Measurements from ENCODE around the gene STRN3. TPM values are rescaled to one million over a fixed set of nuclear protein-coding genes. Genes with fewer than 3 reads are reported as not detected.
"Not testable (repeated sequence)": the region's sequence is repeated elsewhere in the genome, so short reads cannot be mapped to it uniquely, and the experiment has no call there.

Gene STRN3
- total and polyA plus RNA-seq, 7 donors, result 13.9 to 79.7 (median 64.9) TPM

DNA sequence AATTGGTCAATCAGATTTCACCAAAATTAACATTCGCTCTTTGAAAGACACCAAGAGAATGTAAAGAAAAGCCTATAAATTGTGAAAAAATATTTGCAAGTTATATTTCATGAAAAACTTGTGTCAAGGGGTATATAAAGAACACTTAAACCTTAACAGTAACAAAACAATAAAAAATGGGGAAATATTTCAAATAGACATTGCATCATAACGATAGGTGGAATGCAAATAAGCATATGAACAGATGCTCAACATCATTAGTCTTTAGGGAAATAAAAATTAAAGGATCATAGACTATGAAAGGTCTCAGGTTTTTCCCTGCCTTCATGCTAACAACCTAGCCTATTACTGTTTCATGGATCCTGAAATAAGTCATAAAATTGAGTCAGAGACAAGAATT is 87.6 kb downstream of the STRN3 start:
- Histone ChIP-seq H3K27ac (no peak overlapping the region), H3K4me3 (no peak overlapping the region), H3K36me3 (peaks cover 0 to 27% (median 2%) of the 10 kb centered on the region in 4 donors), H3K4me1 (peaks cover 0 to 13% (median 5%) of the 10 kb centered on the region in 4 donors), H3K27me3 (no peaks in the 10 kb centered on the region), H3K9me3 (no peaks in the 10 kb centered on the region)
- intact Hi-C loops (cut with DNase I), result no loop called here
- TF ChIP-seq POLR2AphosphoS5 (IDR thresholded peaks at IDR 0.05) (no peak), EP300 (IDR thresholded peaks at IDR 0.05) (no peak), POLR2A (IDR thresholded peaks at IDR 0.05) (no peak)
- TF ChIP-seq, protein P1, sequence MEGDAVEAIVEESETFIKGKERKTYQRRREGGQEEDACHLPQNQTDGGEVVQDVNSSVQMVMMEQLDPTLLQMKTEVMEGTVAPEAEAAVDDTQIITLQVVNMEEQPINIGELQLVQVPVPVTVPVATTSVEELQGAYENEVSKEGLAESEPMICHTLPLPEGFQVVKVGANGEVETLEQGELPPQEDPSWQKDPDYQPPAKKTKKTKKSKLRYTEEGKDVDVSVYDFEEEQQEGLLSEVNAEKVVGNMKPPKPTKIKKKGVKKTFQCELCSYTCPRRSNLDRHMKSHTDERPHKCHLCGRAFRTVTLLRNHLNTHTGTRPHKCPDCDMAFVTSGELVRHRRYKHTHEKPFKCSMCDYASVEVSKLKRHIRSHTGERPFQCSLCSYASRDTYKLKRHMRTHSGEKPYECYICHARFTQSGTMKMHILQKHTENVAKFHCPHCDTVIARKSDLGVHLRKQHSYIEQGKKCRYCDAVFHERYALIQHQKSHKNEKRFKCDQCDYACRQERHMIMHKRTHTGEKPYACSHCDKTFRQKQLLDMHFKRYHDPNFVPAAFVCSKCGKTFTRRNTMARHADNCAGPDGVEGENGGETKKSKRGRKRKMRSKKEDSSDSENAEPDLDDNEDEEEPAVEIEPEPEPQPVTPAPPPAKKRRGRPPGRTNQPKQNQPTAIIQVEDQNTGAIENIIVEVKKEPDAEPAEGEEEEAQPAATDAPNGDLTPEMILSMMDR (IDR thresholded peaks at IDR 0.05), result no peak
- DNase-seq, result no peak
- 89% methylated on average over 2 of the region's 2 CpGs for WGBS, 2 donors

DNA sequence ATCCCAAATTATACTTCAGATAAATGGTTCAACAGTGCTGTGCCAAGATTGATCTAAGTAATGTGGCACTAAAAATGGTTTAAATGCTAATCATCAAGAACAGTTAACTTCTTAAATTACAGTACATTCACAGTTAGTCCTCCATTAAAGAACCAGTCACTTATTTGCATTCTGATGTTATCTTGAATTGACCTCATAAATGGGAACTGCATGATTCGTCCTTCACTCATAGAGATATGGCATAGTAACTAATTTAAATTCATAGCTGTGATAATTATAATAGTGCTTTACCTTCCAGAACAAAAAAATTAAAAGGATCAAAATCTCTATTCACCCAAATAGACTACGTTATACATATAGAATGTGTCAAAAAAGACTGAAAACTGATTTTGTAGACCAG is 90.7 kb downstream of the STRN3 start:
- TF ChIP-seq POLR2AphosphoS5 (IDR thresholded peaks at IDR 0.05) (no peak), POLR2A (IDR thresholded peaks at IDR 0.05) (no peak), EP300 (IDR thresholded peaks at IDR 0.05) (no peak)
- TF ChIP-seq, protein P1 (IDR thresholded peaks at IDR 0.05), result no peak
- 63 to 84% methylated on average over 2 of the region's 2 CpGs for WGBS, 2 donors
- intact Hi-C loops (cut with DNase I), result no loop called here

DNA sequence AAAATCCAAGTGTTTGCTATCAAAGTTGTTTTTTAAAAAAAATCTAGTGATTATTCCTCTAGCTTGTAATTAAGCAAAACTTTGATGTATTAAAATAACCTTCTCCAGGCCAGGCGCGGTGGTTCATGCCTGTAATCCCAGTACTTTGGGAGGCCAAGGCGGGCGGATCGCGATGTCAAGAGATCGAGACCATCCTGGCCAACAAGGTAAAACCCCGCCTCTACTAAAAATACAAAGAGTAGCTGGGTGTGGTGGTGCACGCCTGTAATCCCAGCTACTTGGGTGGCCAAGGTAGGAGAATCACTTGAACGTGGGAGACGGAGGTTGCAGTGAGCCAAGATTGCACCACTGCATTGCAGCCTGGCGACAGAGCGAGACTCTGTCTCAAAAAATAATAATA is 92.2 kb downstream of the STRN3 start:
- intact Hi-C loops (cut with DNase I); DNase-seq; H3K9me3 ChIP-seq; H3K4me3 ChIP-seq; H3K27ac ChIP-seq; H3K27me3 ChIP-seq: not testable (repeated sequence)
- Histone ChIP-seq H3K4me1 (peaks cover 0 to 26% (median 4%) of the 10 kb centered on the region in 4 donors), H3K36me3 (peaks cover 0 to 40% (median 2%) of the 10 kb centered on the region in 4 donors)
- WGBS, 2 donors, result 97 to 98% methylated on average over 13 of the region's 13 CpGs

More for the DNA sequence above, 90.7 kb downstream of the STRN3 start:
- Histone ChIP-seq H3K4me3 (no peak overlapping the region), H3K36me3 (peaks cover 0 to 40% (median 2%) of the 10 kb centered on the region in 4 donors), H3K27me3 (no peaks in the 10 kb centered on the region), H3K9me3 (no peaks in the 10 kb centered on the region), H3K27ac (no peak overlapping the region), H3K4me1 (peaks cover 0 to 22% (median 7%) of the 10 kb centered on the region in 4 donors)
- DNase-seq, result no peak

DNA sequence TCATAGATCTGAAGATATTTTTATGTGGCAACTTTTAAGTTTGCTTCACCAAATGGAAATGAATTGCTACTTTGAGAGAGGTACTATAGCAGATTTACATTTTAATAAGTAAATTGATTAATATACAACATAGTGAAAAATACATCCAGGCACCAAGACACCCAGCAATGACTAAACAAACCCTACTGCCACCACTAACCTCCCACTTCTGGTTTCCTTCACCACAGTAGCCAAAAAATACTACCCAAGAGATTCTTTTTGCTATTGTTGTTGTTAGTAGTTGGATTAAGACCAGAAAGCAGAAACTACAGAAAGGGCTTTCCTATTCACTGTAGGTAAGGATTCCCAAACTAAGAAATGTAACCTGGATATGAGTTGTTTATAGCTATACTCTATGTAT is 97.7 kb downstream of the STRN3 start:
- no peak overlapping the region for H3K4me3 ChIP-seq
- no peak overlapping the region for H3K27ac ChIP-seq
- DNase-seq, result no peak
- H3K36me3 ChIP-seq, result peaks cover 0 to 19% (median 0%) of the 10 kb centered on the region in 4 donors
- H3K27me3 ChIP-seq, result no peaks in the 10 kb centered on the region
- TF ChIP-seq, protein P1 (IDR thresholded peaks at IDR 0.05), result no peak
- no peak for TF ChIP-seq POLR2AphosphoS5 (IDR thresholded peaks at IDR 0.05)
- no peak for TF ChIP-seq POLR2A (IDR thresholded peaks at IDR 0.05)
- no peak for TF ChIP-seq EP300 (IDR thresholded peaks at IDR 0.05)
- H3K9me3 ChIP-seq, result no peaks in the 10 kb centered on the region
- intact Hi-C loops (cut with DNase I), result no loop called here
- peaks cover 0 to 26% (median 6%) of the 10 kb centered on the region in 4 donors for H3K4me1 ChIP-seq

GRCh38 chr14:30925254-30925653 is 100.9 kb downstream of the STRN3 start:
- Histone ChIP-seq H3K4me1 (peaks cover 0 to 17% (median 7%) of the 10 kb centered on the region in 4 donors), H3K4me3 (no peak overlapping the region), H3K9me3 (no peaks in the 10 kb centered on the region), H3K27me3 (no peaks in the 10 kb centered on the region), H3K36me3 (peaks cover 0 to 14% (median 0%) of the 10 kb centered on the region in 4 donors), H3K27ac (no peak overlapping the region)
- 89 to 90% methylated on average over 2 of the region's 2 CpGs for WGBS, 2 donors
- DNase-seq, result no peak
- intact Hi-C loops (cut with DNase I), result no loop called here
- no peak for TF ChIP-seq EP300 (IDR thresholded peaks at IDR 0.05)
- no peak for TF ChIP-seq POLR2A (IDR thresholded peaks at IDR 0.05)
- no peak for TF ChIP-seq POLR2AphosphoS5 (IDR thresholded peaks at IDR 0.05)
- TF ChIP-seq, protein P1 (IDR thresholded peaks at IDR 0.05), result no peak

Measured in sigmoid colon (tissue), 7 donors.